GM23338 (cell line): Measurements from ENCODE around the gene CAPS. TPM values are rescaled to one million over a fixed set of nuclear protein-coding genes. Genes with fewer than 3 reads are reported as not detected.

Source experiments
- ATAC-seq: fragments of 200-7000 bp; cut with Tn5 transposase; 3 replicates; pipeline ENCODE4 v1.9.1; 2020
- DNase-seq: peaks from one replicate; pipeline ENCODE4 v3.0.0-alpha.2; 2015; ENCODE audit warnings: low spot score
- H2AFZ ChIP-seq: fragments of 200-600 bp; sonication (generic); 2 replicates; pipeline ENCODE4 v1.8.0; 2016; ENCODE audit warnings: antibody characterized with exemption, mild to moderate bottlenecking, moderate library complexity
- H3F3A ChIP-seq: fragments of 200-600 bp; sonication (generic); replicated peaks from 2 replicates; pipeline ENCODE4 v1.8.0; 2017; ENCODE audit warnings: antibody characterized with exemption, mixed run types, low read depth
- H3K27ac ChIP-seq: fragments of 200-600 bp; sonication (generic); 2 replicates; pipeline ENCODE4 v1.6.1; 2016; ENCODE audit warnings: low read depth
- H3K27me3 ChIP-seq: fragments of 200-600 bp; sonication (generic); 2 replicates; pipeline ENCODE4 v1.8.0; 2016; ENCODE audit warnings: mild to moderate bottlenecking, mixed run types, moderate library complexity; ENCODE audit not compliant: insufficient read depth
- H3K36me3 ChIP-seq: fragments of 200-600 bp; sonication (generic); 2 replicates; pipeline ENCODE4 v1.8.0; 2016; ENCODE audit warnings: mild to moderate bottlenecking; ENCODE audit not compliant: insufficient read depth
- H3K4me1 ChIP-seq: fragments of 200-600 bp; sonication (generic); 2 replicates; pipeline ENCODE4 v1.8.0; 2016; ENCODE audit warnings: mild to moderate bottlenecking, moderate library complexity; ENCODE audit not compliant: insufficient read depth
- H3K4me2 ChIP-seq: fragments of 200-600 bp; sonication (generic); 2 replicates; pipeline ENCODE4 v1.7.1; 2017; ENCODE audit warnings: mixed run types
- H3K4me3 ChIP-seq: fragments of 200-600 bp; sonication (generic); 2 replicates; pipeline ENCODE4 v1.6.1; 2016; ENCODE audit warnings: mixed run types
- H3K79me2 ChIP-seq: fragments of 200-600 bp; sonication (generic); replicated peaks from 2 replicates; pipeline ENCODE4 v1.8.0; 2017; ENCODE audit warnings: mild to moderate bottlenecking; ENCODE audit not compliant: insufficient read depth
- H3K9me2 ChIP-seq: fragments of 200-600 bp; sonication (generic); 2 replicates; pipeline ENCODE4 v1.8.0; 2017; ENCODE audit not compliant: insufficient read depth
- H4K20me1 ChIP-seq: fragments of 200-600 bp; sonication (generic); replicated peaks from 2 replicates; pipeline ENCODE4 v1.8.0; 2017; ENCODE audit warnings: mild to moderate bottlenecking; ENCODE audit not compliant: insufficient read depth
- H3K27ac Mint-ChIP-seq: 2 replicates; pipeline ENCODE4 v1.8.0; 2020; ENCODE audit warnings: inconsistent platforms, mild to moderate bottlenecking, moderate library complexity, mixed read lengths
- H3K27me3 Mint-ChIP-seq: 3 replicates; pipeline ENCODE4 v1.8.0; 2022; ENCODE audit warnings: low read depth, mild to moderate bottlenecking, moderate library complexity, mixed read lengths, inconsistent platforms; ENCODE audit not compliant: insufficient read depth, poor library complexity
- H3K36me3 Mint-ChIP-seq: 3 replicates; pipeline ENCODE4 v1.8.0; 2021; ENCODE audit warnings: low read depth, mild to moderate bottlenecking, inconsistent platforms, moderate library complexity, mixed read lengths
- H3K4me1 Mint-ChIP-seq: 3 replicates; pipeline ENCODE4 v1.8.0; 2020; ENCODE audit warnings: mild to moderate bottlenecking, inconsistent platforms, mixed read lengths
- H3K4me3 Mint-ChIP-seq: 3 replicates; pipeline ENCODE4 v1.8.0; 2021; ENCODE audit warnings: moderate library complexity, mild to moderate bottlenecking, inconsistent platforms, mixed read lengths
- H3K9me3 Mint-ChIP-seq: 3 replicates; pipeline ENCODE4 v1.8.0; 2020; ENCODE audit warnings: moderate library complexity, mild to moderate bottlenecking, inconsistent platforms, mixed read lengths
- CTCF ChIP-seq, 2 experiments: fragments of 200-600 bp in 1 of 2; sonication (generic) in 1 of 2; conservative IDR thresholded peaks; 2 replicates each; pipeline versions ENCODE4 v1.5.1 to v1.6.1; 2016 to 2017; ENCODE audit warnings: antibody characterized with exemption in 2 of 2, low read depth in 2 of 2, mild to moderate bottlenecking in 2 of 2, moderate library complexity in 1 of 2
- EZH2 ChIP-seq: fragments of 200-600 bp; sonication (generic); IDR thresholded peaks from one replicate; pipeline ENCODE4 v1.8.0; 2017; ENCODE audit warnings: antibody characterized with exemption, mild to moderate bottlenecking, low read depth; ENCODE audit not compliant: unreplicated experiment
- JUNB ChIP-seq: IDR thresholded peaks from one replicate; pipeline ENCODE4 v1.6.1; 2016; ENCODE audit warnings: antibody characterized with exemption; ENCODE audit not compliant: unreplicated experiment
- NANOG ChIP-seq: IDR thresholded peaks from 2 replicates; pipeline ENCODE4 v1.6.1; 2016; ENCODE audit warnings: antibody characterized with exemption, borderline replicate concordance
- REST ChIP-seq: IDR thresholded peaks from one replicate; pipeline ENCODE4 v1.6.1; 2018; ENCODE audit warnings: antibody characterized with exemption; ENCODE audit not compliant: unreplicated experiment
- STAT1 ChIP-seq: IDR thresholded peaks from one replicate; pipeline ENCODE4 v1.6.1; 2016; ENCODE audit warnings: antibody characterized with exemption; ENCODE audit not compliant: unreplicated experiment
- ZNF114 ChIP-seq: fragments of 250-450 bp; sonication (Bioruptor Pico); IDR thresholded peaks from 2 replicates; pipeline ENCODE4 v1.5.0; 2020; ENCODE audit warnings: mild to moderate bottlenecking, moderate library complexity
- ZNF331 ChIP-seq: fragments of 250-450 bp; sonication (Bioruptor Pico); IDR thresholded peaks from 2 replicates; pipeline ENCODE4 v1.5.0; 2020; ENCODE audit warnings: low read depth, mild to moderate bottlenecking, moderate library complexity
- ZNF462 ChIP-seq: fragments of 250-450 bp; sonication (Bioruptor Pico); IDR thresholded peaks from 2 replicates; pipeline ENCODE4 v1.5.0; 2020; ENCODE audit warnings: mild to moderate bottlenecking, moderate library complexity
- polyA plus RNA-seq: library from polyadenylated mRNA; unstranded; fragments of >200 nt; fragmentation: Nextera tagmentation; extraction: Ambion mirVana; gene quantifications from 2 replicates; pipeline ENCODE4 v1.2.1, GENCODE V29; 2016
- total RNA-seq: library from RNA; depleted of rRNA; stranded (reverse); fragments of >200 nt; shearing (Covaris generic); gene quantifications from 2 replicates; pipeline ENCODE4 v1.2.3, GENCODE V29; 2014
- TF ChIP-seq, protein P1 (sequence below): IDR thresholded peaks from 2 replicates; pipeline ENCODE4 v1.6.1; 2016; ENCODE audit warnings: antibody characterized with exemption

Gene CAPS
- total and polyA plus RNA-seq, 2 experiments from 2014 or later: 1.5 to 3.2 TPM

DNA sequence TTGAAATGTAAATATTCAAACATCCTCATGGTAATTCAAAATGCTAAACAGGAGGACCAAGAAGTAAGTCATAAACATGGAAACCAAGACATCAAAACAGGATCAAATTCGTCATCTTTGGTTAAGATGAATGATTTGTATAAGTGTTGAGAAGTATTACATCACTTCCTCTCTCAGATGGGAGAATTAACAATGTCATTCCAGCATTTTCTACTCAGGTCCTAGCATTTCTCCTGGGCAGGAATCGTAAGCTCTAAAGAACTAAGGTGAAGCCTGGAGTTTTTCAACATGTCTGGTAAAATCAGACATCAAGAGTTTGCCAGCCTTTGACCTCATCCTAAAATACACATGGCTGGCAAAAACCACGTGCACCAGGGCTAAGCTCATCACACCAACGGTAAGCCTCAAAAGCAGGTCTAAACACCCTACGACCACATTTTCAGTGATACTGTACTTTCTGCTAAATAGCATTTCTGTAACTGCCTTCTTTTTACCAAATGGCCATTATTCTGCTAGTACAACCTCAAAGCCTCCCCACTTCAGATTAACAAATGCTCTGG, 39.1 kb downstream of the CAPS start:
- Mint-ChIP-seq H3K27ac (peak overlapping the region; percentile 42), H3K9me3 (no peaks in the 10 kb centered on the region), H3K36me3 (peaks cover 21% of the 10 kb centered on the region), H3K4me3 (peak overlapping the region; percentile 51), H3K4me1 (peaks cover 95% of the 10 kb centered on the region), H3K27me3 (peaks cover 27% of the 10 kb centered on the region)
- H3K4me2 ChIP-seq: peak overlapping the region; percentile 36
- DNase-seq: no peak
- peaks cover 9% of the 10 kb centered on the region; the same call in 1 of the 2 replicates for H3F3A ChIP-seq
- peaks cover 6% of the 10 kb centered on the region for H3K36me3 ChIP-seq
- H3K9me2 ChIP-seq: no peaks in the 10 kb centered on the region
- peaks cover 96% of the 10 kb centered on the region for H3K4me1 ChIP-seq
- no peaks in the 10 kb centered on the region for H3K27me3 ChIP-seq
- ATAC-seq: no peak
- TF ChIP-seq ZNF331 (CRISPR knock-in tag): no peak
- no peak for TF ChIP-seq NANOG
- no peak for TF ChIP-seq STAT1
- no peak for TF ChIP-seq EZH2
- no peak for TF ChIP-seq JUNB
- TF ChIP-seq ZNF114 (CRISPR knock-in tag): no peak
- TF ChIP-seq, protein P1, sequence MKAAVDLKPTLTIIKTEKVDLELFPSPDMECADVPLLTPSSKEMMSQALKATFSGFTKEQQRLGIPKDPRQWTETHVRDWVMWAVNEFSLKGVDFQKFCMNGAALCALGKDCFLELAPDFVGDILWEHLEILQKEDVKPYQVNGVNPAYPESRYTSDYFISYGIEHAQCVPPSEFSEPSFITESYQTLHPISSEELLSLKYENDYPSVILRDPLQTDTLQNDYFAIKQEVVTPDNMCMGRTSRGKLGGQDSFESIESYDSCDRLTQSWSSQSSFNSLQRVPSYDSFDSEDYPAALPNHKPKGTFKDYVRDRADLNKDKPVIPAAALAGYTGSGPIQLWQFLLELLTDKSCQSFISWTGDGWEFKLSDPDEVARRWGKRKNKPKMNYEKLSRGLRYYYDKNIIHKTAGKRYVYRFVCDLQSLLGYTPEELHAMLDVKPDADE: no peak
- TF ChIP-seq CTCF (conservative IDR thresholded peaks at IDR 0.05; ENCODE audit: low read depth in 2 of 2): no peak
- no peak for TF ChIP-seq ZNF462
- no peak for TF ChIP-seq REST
- H3K79me2 ChIP-seq: peaks cover 97% of the 10 kb centered on the region
- H4K20me1 ChIP-seq: peaks cover 61% of the 10 kb centered on the region
- H2AFZ ChIP-seq: no peak overlapping the region
- peak overlapping the region; percentile 23; the same call in 1 of the 2 replicates for H3K4me3 ChIP-seq
- peak overlapping the region; percentile 86 for H3K27ac ChIP-seq
